K562 (cell line): ENCODE measurements around the gene KLK15. TPM values are rescaled to one million over a fixed set of nuclear protein-coding genes. Genes with fewer than 3 reads are reported as not detected.

ENCODE experiments used
- CC2D1A ChIP-seq: fragments of 450-650 bp; IDR thresholded peaks from 2 replicates; pipeline ENCODE4 v1.6.1; 2017; ENCODE audit warnings: mild to moderate bottlenecking
- HBP1 ChIP-seq: fragments of 450-650 bp; formaldehyde crosslinking; IDR thresholded peaks from 2 replicates; pipeline ENCODE4 v1.4.0; 2022; ENCODE audit warnings: missing genetic modification characterization
- KAT8 ChIP-seq: fragments of 450-650 bp; IDR thresholded peaks from 2 replicates; pipeline ENCODE4 v1.6.1; 2016; ENCODE audit warnings: low read depth, mild to moderate bottlenecking
- MTA3 ChIP-seq: fragments of 450-650 bp; formaldehyde crosslinking; IDR thresholded peaks from 2 replicates; pipeline ENCODE4 v1.6.1; 2017; ENCODE audit warnings: mild to moderate bottlenecking, borderline replicate concordance
- NR4A1 ChIP-seq, 2 experiments: fragments of 250-450 bp in 1 of 2; fragments of 450-650 bp in 1 of 2; sonication (Bioruptor Pico) in 1 of 2; IDR thresholded peaks; 2 replicates each; pipeline versions ENCODE4 v1.4.0 to v1.6.1; 2016 to 2020; ENCODE audit warnings: mild to moderate bottlenecking in 2 of 2, missing compliant biosample characterization in 1 of 2, missing genetic modification characterization in 1 of 2, moderate library complexity in 1 of 2
- POLR2H ChIP-seq: IDR thresholded peaks from 2 replicates; pipeline ENCODE4 v1.6.1; 2016; ENCODE audit warnings: missing genetic modification characterization, low read depth, mild to moderate bottlenecking, control low read depth, missing compliant biosample characterization, moderate library complexity
- SAFB ChIP-seq: fragments of 200-400 bp; formaldehyde crosslinking; IDR thresholded peaks from 2 replicates; pipeline ENCODE4 v1.6.1; 2017; ENCODE audit warnings: low read depth, low read length, borderline replicate concordance
- SMAD3 ChIP-seq: fragments of 450-650 bp; formaldehyde crosslinking; conservative IDR thresholded peaks from 2 replicates; pipeline ENCODE4 v1.4.0; 2020; ENCODE audit warnings: mild to moderate bottlenecking
- TAF9B ChIP-seq: fragments of 450-650 bp; IDR thresholded peaks from 2 replicates; pipeline ENCODE4 v1.6.1; 2018; ENCODE audit warnings: mild to moderate bottlenecking; ENCODE audit not compliant: partially characterized antibody
- TBP ChIP-seq: optimal IDR thresholded peaks from 2 replicates; pipeline ENCODE3; 2011; ENCODE audit warnings: low read depth, low read length, improper control_type of control experiment
- THRB ChIP-seq: fragments of 450-650 bp; formaldehyde crosslinking; conservative IDR thresholded peaks from 2 replicates; pipeline ENCODE4 v1.4.0; 2022; ENCODE audit warnings: mild to moderate bottlenecking, missing genetic modification characterization
- ZBTB40 ChIP-seq, 2 experiments: fragments of 450-650 bp in 1 of 2; sonication (generic) in 1 of 2; formaldehyde crosslinking in 1 of 2; IDR thresholded peaks; 2 replicates each; pipeline versions ENCODE4 v1.7.1 to v1.9.0; 2016 to 2022; ENCODE audit warnings: inconsistent platforms in 1 of 2, mild to moderate bottlenecking in 1 of 2, missing genetic modification reagents in 1 of 2
- ZNF212 ChIP-seq: fragments of 450-650 bp; formaldehyde crosslinking; IDR thresholded peaks from 2 replicates; pipeline ENCODE4 v1.4.0; 2020; ENCODE audit warnings: mild to moderate bottlenecking
- ZNF41 ChIP-seq: fragments of 250-450 bp; sonication (Bioruptor Pico); conservative IDR thresholded peaks from 2 replicates; pipeline ENCODE4 v1.4.0; 2020; ENCODE audit warnings: mild to moderate bottlenecking
- ZNF79 ChIP-seq: fragments of 250-450 bp; sonication (Bioruptor Pico); IDR thresholded peaks from 2 replicates; pipeline ENCODE4 v1.4.0; 2020; ENCODE audit warnings: low read depth, mild to moderate bottlenecking, moderate library complexity
- ZSCAN29 ChIP-seq: fragments of 450-650 bp; IDR thresholded peaks from 2 replicates; pipeline ENCODE4 v1.6.1; 2017
- polyA plus RNA-seq, 8 experiments: library from polyadenylated mRNA; depleted of rRNA in 4 of 8; stranded (reverse) in 5 of 8; unstranded in 3 of 8; fragments of >200 nt; fragmentation: Nextera tagmentation in 2 of 8; fragmentation: Illumina TruSeq in 1 of 8; extraction: Ambion mirVana in 2 of 8; extraction: Trizol in 1 of 8; gene quantifications; 2 replicates each; pipeline versions ENCODE4 v1.2.1 to v1.2.3, GENCODE V29; 2011 to 2014; ENCODE audit warnings: inconsistent platforms in 1 of 8, missing spikeins in 1 of 8
- total RNA-seq, 7 experiments: library from RNA; depleted of rRNA in 6 of 7; stranded (reverse); fragments of >200 nt in 6 of 7; fragmentation: Illumina TruSeq in 2 of 7; extraction: Trizol in 2 of 7; gene quantifications; 2 replicates each; pipeline versions ENCODE4 v1.2.1 to v1.2.3, GENCODE V29; 2011 to 2021; ENCODE audit warnings: low replicate concordance in 1 of 7

KLK15 gene
- total and polyA plus RNA-seq, 9 of the 15 experiments (the other 6 are each of a cell fraction or from before 2014, with no cell fraction given) = not detected

- TF ChIP-seq ZBTB40 (IDR thresholded peaks at IDR 0.05) = peak; percentile 30; the same call in 1 of the 2 replicates
- no peak for TF ChIP-seq ZBTB40 (CRISPR knock-in tag; IDR thresholded peaks at IDR 0.05)
- no peak for TF ChIP-seq ZNF41
- peak; percentile 63; the same call in 1 of the 2 replicates for TF ChIP-seq CC2D1A
- TF ChIP-seq THRB (CRISPR knock-in tag) = no peak
- no peak for TF ChIP-seq SMAD3 (CRISPR knock-in tag)
- no peak for TF ChIP-seq NR4A1 (CRISPR knock-in tag; IDR thresholded peaks at IDR 0.05)
- 0 out of 2 replicates have a peak, but pooled peaks have one; percentile 73 for TF ChIP-seq NR4A1 (tag; IDR thresholded peaks at IDR 0.05)
- peak; percentile 87; the same call in 1 of the 2 replicates for TF ChIP-seq MTA3
- no peak for TF ChIP-seq TBP
- no peak for TF ChIP-seq ZNF79 (CRISPR knock-in tag)
- TF ChIP-seq SAFB = no peak
- no peak for TF ChIP-seq KAT8
- no peak for TF ChIP-seq POLR2H (tag)
- TF ChIP-seq HBP1 (CRISPR knock-in tag) = no peak
- TF ChIP-seq ZSCAN29 = no peak
- TF ChIP-seq TAF9B = no peak
- no peak for TF ChIP-seq ZNF212 (CRISPR knock-in tag)
Observed at GRCh38 chr19:50870417-50871089, 37.2 kb upstream of the KLK15 start (continued).
